ENCODE data around the gene HEXD.
"Not testable (repeated sequence)": the region's sequence is repeated elsewhere in the genome, so short reads cannot be mapped to it uniquely, and the experiment has no call there.

HEXD gene

DNA sequence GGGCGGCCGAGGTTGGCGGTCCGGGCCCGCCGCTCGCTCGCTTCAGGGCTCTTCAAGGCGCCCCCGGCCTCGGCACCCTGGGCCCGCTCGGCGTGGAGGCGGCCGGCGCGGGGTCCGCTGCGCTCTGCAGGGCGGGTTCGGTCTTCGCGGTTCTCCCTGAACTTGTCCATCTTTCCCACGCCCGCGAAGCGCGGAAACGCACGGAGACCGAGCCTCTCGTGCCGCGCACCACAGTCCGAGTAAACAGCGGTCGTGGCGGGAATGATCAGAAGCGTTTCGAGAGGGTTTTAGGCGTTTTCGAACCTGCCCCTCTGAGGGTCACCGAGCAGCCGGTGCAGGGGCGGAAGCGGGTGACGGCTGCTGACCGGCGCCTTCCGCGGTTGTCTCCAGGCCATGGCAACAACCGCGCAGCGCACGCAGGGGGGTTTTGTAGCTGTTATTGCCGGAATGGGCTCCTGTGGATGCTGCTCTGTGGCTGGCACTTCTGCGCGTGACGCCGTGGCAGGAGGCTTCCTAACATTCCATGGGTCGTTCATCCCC lies 40.8 kb downstream of the HEXD start:
- Histone ChIP-seq H3K79me2 (ENCODE audit: control insufficient read depth, low read length) (peaks cover 23% of the 10 kb centered on the region), H3K4me1 (ENCODE audit: control insufficient read depth, low read length) (peaks cover 21% of the 10 kb centered on the region), H3K27ac (ENCODE audit: low read depth, low read length) (peak overlapping the region; percentile 91), H3F3A (ENCODE audit: control insufficient read depth, insufficient read depth) (peaks cover 6% of the 10 kb centered on the region; the same call in 1 of the 2 replicates), H3K27me3 (ENCODE audit: control insufficient read depth, low read length) (no peaks in the 10 kb centered on the region), H3K4me2 (ENCODE audit: low read length) (peak overlapping the region; percentile 93), H3K9me3 (ENCODE audit: control insufficient read depth, insufficient read depth, low read length) (no peaks in the 10 kb centered on the region), H3K36me3 (ENCODE audit: control insufficient read depth, low read length) (peaks cover 49% of the 10 kb centered on the region), H3K9me2 (replicated peaks; ENCODE audit: control insufficient read depth, low read length) (no peaks in the 10 kb centered on the region), H3K4me3 (ENCODE audit: low read length) (peak overlapping the region; percentile 99), H4K20me1 (ENCODE audit: control insufficient read depth, insufficient read depth, low read depth, low read length) (no peaks in the 10 kb centered on the region)
- no peak for TF ChIP-seq EZH2phosphoT487 (IDR thresholded peaks at IDR 0.05; ENCODE audit: borderline replicate concordance, low read length)
- TF ChIP-seq, protein P1, sequence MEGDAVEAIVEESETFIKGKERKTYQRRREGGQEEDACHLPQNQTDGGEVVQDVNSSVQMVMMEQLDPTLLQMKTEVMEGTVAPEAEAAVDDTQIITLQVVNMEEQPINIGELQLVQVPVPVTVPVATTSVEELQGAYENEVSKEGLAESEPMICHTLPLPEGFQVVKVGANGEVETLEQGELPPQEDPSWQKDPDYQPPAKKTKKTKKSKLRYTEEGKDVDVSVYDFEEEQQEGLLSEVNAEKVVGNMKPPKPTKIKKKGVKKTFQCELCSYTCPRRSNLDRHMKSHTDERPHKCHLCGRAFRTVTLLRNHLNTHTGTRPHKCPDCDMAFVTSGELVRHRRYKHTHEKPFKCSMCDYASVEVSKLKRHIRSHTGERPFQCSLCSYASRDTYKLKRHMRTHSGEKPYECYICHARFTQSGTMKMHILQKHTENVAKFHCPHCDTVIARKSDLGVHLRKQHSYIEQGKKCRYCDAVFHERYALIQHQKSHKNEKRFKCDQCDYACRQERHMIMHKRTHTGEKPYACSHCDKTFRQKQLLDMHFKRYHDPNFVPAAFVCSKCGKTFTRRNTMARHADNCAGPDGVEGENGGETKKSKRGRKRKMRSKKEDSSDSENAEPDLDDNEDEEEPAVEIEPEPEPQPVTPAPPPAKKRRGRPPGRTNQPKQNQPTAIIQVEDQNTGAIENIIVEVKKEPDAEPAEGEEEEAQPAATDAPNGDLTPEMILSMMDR (IDR thresholded peaks at IDR 0.05; ENCODE audit: low read depth, low read length, poor library complexity, severe bottlenecking) = no peak

DNA sequence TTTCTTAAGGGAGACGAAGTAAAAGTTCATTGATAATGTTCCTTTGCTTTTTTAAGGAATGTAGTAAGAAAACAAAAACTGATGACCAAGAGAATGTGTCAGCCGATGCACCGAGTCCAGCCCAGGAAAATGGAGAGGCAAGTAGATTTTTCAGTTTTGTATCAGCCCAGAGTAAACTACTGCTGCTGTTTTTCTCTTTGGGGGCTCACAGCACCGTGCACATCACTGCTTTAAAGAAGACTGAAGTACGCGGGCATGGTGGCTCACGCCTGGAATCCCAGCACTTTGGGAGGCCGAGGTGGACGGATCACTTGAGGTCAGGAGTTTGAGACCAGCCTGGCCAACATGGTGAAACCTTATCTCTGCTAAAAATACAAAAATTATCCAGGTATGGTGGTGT lies 41.8 kb downstream of the HEXD start:
- not testable (repeated sequence) for H3K9me2 ChIP-seq (replicated peaks; ENCODE audit: control insufficient read depth, low read length); H3K27me3 ChIP-seq (ENCODE audit: control insufficient read depth, low read length); H3F3A ChIP-seq (ENCODE audit: control insufficient read depth, insufficient read depth); H4K20me1 ChIP-seq (ENCODE audit: control insufficient read depth, insufficient read depth, low read depth, low read length); H3K27ac ChIP-seq (ENCODE audit: low read depth, low read length); H3K9me3 ChIP-seq (ENCODE audit: control insufficient read depth, insufficient read depth, low read length)
- Histone ChIP-seq H3K4me2 (ENCODE audit: low read length) (peak overlapping the region; percentile 93; the same call in 1 of the 2 replicates), H3K4me3 (ENCODE audit: low read length) (0 out of 2 replicates have a peak overlapping the region, but pooled peaks have one; percentile 99), H3K4me1 (ENCODE audit: control insufficient read depth, low read length) (peaks cover 21% of the 10 kb centered on the region), H3K79me2 (ENCODE audit: control insufficient read depth, low read length) (peaks cover 23% of the 10 kb centered on the region), H3K36me3 (ENCODE audit: control insufficient read depth, low read length) (peaks cover 59% of the 10 kb centered on the region)

DNA sequence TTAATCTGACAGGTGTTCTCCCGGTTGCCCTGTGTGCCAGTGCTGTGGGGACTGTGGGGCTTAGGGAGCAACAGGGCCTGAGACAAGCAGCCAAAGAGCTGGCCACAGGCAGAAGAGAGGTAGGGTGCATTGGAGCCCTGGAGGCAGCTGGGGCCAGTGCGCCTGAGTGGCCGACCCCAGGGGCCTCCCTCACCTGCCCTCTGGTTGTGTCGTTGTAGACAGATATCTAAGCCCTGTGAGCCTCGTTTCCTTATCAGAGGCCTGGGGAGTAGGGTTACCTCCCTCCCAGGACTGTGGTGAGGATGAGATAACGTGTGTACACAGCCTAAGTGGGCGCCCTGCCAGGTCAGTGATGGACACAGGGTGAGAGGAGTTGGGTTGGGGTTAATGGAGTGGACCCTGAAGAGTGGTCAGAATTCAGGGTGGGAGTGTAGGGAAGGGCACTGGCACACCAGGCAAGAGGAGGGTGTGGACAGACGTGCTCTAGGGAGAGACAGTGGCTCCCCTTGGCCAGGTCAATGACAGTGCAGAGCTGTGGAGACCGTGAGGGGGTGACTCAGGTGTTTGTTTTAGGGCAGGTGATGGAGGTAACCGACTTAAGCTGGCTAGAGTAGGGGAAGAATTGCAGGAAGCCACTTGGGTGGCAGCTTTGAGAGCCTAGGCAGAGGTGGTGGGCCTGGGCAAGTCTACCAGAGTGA lies 43.8 kb downstream of the HEXD start:
- peaks cover 5% of the 10 kb centered on the region; the same call in 1 of the 2 replicates for H3F3A ChIP-seq (ENCODE audit: control insufficient read depth, insufficient read depth)
- peaks cover 22% of the 10 kb centered on the region for H3K79me2 ChIP-seq (ENCODE audit: control insufficient read depth, low read length)
- no peaks in the 10 kb centered on the region for H4K20me1 ChIP-seq (ENCODE audit: control insufficient read depth, insufficient read depth, low read depth, low read length)
- no peak overlapping the region for H3K4me2 ChIP-seq (ENCODE audit: low read length)
- peaks cover 74% of the 10 kb centered on the region for H3K36me3 ChIP-seq (ENCODE audit: control insufficient read depth, low read length)
- TF ChIP-seq EZH2phosphoT487 (IDR thresholded peaks at IDR 0.05; ENCODE audit: borderline replicate concordance, low read length) = no peak
- TF ChIP-seq, protein P1 (IDR thresholded peaks at IDR 0.05; ENCODE audit: low read depth, low read length, poor library complexity, severe bottlenecking) = no peak
- H3K4me3 ChIP-seq (ENCODE audit: low read length) = no peak overlapping the region
- H3K27ac ChIP-seq (ENCODE audit: low read depth, low read length) = no peak overlapping the region
- no peaks in the 10 kb centered on the region for H3K27me3 ChIP-seq (ENCODE audit: control insufficient read depth, low read length)
- H3K4me1 ChIP-seq (ENCODE audit: control insufficient read depth, low read length) = peaks cover 16% of the 10 kb centered on the region
- no peaks in the 10 kb centered on the region for H3K9me3 ChIP-seq (ENCODE audit: control insufficient read depth, insufficient read depth, low read length)
- H3K9me2 ChIP-seq (replicated peaks; ENCODE audit: control insufficient read depth, low read length) = no peaks in the 10 kb centered on the region

DNA sequence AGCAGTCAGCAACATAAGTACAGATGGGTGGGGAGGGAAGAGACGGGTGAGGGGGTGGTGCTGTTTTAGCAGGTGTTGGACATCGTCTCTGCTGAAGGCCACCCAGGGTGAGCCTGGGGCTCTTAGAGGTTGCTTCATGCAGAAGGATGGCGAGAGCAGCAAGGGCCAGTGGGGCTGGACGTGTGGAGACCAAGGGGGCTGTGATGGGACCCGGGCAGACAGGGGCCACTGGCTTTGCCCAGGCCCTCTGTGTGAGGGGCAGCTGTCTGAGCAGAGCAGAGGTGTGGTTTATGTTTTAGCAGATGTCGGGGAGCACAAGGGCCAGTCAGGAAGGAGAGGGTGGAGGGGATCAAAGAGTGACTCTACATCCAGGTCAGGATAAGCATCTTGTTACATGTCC lies 45.2 kb downstream of the HEXD start:
- peaks cover 86% of the 10 kb centered on the region for H3K36me3 ChIP-seq (ENCODE audit: control insufficient read depth, low read length)
- no peaks in the 10 kb centered on the region for H3K9me3 ChIP-seq (ENCODE audit: control insufficient read depth, insufficient read depth, low read length)
- H3K9me2 ChIP-seq (replicated peaks; ENCODE audit: control insufficient read depth, low read length) = no peaks in the 10 kb centered on the region
- H3K4me2 ChIP-seq (ENCODE audit: low read length) = no peak overlapping the region
- peaks cover 17% of the 10 kb centered on the region for H3K79me2 ChIP-seq (ENCODE audit: control insufficient read depth, low read length)
- H3K27me3 ChIP-seq (ENCODE audit: control insufficient read depth, low read length) = no peaks in the 10 kb centered on the region
- H3F3A ChIP-seq (ENCODE audit: control insufficient read depth, insufficient read depth) = no peaks in the 10 kb centered on the region
- no peak overlapping the region for H3K27ac ChIP-seq (ENCODE audit: low read depth, low read length)
- no peak overlapping the region for H3K4me3 ChIP-seq (ENCODE audit: low read length)
- H3K4me1 ChIP-seq (ENCODE audit: control insufficient read depth, low read length) = peaks cover 7% of the 10 kb centered on the region; the same call in 1 of the 2 replicates
- no peaks in the 10 kb centered on the region for H4K20me1 ChIP-seq (ENCODE audit: control insufficient read depth, insufficient read depth, low read depth, low read length)
- TF ChIP-seq, protein P1 (IDR thresholded peaks at IDR 0.05; ENCODE audit: low read depth, low read length, poor library complexity, severe bottlenecking) = no peak
- no peak for TF ChIP-seq EZH2phosphoT487 (IDR thresholded peaks at IDR 0.05; ENCODE audit: borderline replicate concordance, low read length)
